Measurements from ENCODE around the gene MAG.

- TF ChIP-seq ATF7 (IDR thresholded peaks at IDR 0.05) (no peak), GATAD2B (IDR thresholded peaks at IDR 0.05; ENCODE audit: borderline replicate concordance) (no peak), POLR2AphosphoS5 (IDR thresholded peaks at IDR 0.05; ENCODE audit: control insufficient read depth, insufficient read depth, low read depth, low read length) (no peak), ATF2 (CRISPR knock-in tag; IDR thresholded peaks at IDR 0.05) (no peak)
Observed at GRCh38 chr19:35340431-35340830, 48.5 kb downstream of the MAG start.

Measured in K562 (cell line).